C4-2B (cell line): ENCODE results near the gene PLEKHD1.

ENCODE experiments used
- CTCF ChIP-seq: fragments of 450-650 bp; conservative IDR thresholded peaks from 2 replicates; pipeline ENCODE4 v1.5.1; 2017; ENCODE audit warnings: mild to moderate bottlenecking
- ZFX ChIP-seq: fragments of 450-650 bp; IDR thresholded peaks from 2 replicates; pipeline ENCODE4 v1.6.1; 2017

- TF ChIP-seq CTCF, result no peak
- TF ChIP-seq ZFX, result no peak
Observed at GRCh38 chr14:69499436-69499835, 14.9 kb downstream of the PLEKHD1 start.
